HG03039 (cell line): Measurements from ENCODE around the gene ADGRG6.
"Not testable (repeated sequence)": the region's sequence is repeated elsewhere in the genome, so short reads cannot be mapped to it uniquely, and the experiment has no call there.

Experiments
- ATAC-seq: cut with Tn5 transposase; IDR thresholded peaks from one replicate; pipeline ENCODE4 v1.9.1; 2021; ENCODE audit warnings: mild to moderate bottlenecking, moderate library complexity; ENCODE audit not compliant: unreplicated experiment

The ADGRG6 gene

DNA sequence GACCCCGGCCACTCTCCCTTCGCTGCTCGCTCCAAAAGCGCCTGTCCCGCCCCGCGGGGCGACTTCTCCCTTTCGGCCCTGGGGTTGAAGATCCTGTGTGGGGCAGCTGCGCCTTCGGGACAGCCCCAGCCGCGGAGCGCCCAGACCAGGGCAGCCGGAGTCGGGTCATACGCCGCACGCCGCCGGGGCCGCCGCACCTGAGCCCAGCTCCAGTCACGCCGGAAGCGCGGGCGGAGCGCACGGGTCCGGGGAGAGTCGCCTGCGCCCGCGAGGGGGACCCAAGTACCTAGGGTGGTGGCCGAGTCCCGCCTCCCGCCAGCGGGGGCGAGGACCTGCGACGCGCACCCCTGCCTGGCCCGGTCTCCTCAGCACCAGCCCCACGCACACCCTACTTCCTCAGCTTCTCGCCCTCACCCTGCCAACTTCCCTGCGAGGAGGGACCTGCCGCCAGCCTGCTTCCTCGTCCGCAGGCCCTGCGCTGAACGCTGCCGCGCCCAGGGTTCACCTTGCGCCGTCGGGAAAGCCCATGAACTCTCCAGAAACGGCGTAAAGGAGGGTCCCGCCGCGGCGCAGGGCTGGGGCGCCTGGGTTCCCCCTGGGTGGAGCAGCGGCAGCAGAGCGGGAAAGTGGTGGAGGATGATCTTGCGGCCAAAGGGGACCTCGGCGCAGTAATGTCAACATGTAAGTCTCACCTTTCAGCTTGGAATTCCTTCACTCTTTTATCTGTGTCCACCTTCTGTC, at the start of gene ADGRG6:
ADGRG6 (plus strand) TSS at position 357 of the 741 bp plus-strand sequence; CDS start at position 680, 323 bp downstream.
- ATAC-seq: peak; percentile 72

DNA sequence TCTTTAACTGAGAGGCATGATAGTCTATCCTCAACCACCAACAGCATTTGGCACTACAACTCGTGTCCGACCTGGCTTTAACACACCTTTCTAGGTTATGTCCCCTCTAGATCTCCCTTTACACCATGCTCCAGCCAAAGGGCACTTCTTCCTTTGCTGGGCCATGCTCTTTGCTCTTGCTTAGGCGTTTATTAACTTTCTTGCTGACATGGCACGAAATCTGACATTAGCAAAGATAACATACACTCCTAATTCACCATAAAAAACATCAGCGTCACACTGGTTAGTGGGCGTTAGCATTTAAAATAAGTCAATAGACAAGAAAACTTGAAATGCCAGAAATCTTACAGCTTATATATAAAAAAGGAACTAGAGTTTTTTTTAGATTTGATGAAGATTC, 47.3 kb upstream of the ADGRG6 start:
- ATAC-seq: no peak

GRCh38 chr6:142255785-142256184, 46.0 kb upstream of the ADGRG6 start:
- no peak for ATAC-seq

GRCh38 chr6:142258305-142258704, 43.5 kb upstream of the ADGRG6 start:
- no peak for ATAC-seq

DNA sequence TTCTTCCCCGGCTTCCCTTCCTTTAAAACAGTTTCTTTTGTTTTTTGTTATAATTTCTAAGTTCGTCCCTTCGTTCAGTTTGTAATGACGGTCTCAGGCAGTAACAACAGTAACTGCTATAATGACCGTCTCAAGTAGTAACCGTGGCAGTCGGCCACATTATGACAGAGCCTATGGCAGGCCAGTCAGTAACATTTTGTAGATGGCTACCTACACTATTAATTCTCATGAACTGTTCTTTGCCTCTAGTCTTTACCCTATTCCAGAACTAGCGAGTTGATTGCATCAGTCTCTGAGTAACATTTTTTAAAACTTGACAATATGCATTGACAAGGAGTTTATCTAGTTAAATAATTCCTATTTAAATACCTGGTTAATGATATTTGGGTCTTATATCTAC, 43.0 kb upstream of the ADGRG6 start:
- no peak for ATAC-seq

DNA sequence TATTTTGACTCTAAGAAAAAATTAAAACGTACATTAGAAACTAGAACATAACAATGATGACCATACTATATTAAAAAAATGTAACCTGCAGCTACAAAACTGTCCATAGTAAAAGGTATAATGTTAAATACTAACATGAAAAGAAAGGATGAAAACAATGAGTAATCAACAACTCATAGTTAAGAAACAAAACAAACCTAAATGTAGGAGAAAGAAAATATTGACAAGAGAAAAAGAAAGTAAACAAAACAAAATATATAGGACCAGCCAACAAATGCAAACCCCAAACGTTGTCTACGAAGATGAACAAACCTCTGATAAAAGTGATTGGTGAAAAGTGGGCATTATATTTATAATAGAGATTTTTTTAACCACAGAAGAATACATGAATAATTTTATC, 41.1 kb upstream of the ADGRG6 start:
- no peak for ATAC-seq

DNA sequence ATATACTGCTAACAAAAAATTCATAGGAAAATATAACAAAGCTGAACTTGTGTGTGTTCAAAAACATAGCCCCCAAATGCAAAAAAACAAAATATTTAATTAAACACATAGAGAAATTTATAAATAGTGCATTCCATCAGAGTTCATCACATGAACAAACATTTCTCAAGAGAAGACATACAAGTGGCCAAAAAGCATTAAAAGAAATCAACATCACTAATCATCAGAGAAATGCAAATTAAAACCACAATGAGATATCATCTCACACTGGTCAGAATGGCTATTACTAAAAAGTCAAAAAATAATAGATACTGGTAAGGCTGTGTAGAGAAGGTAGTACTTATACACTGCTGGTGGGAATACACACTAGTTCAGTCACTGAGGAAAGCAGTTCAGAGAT, 39.6 kb upstream of the ADGRG6 start:
- ATAC-seq: no peak

- ATAC-seq: no peak
Observed at GRCh38 chr6:142265476-142265875, 36.3 kb upstream of the ADGRG6 start.

DNA sequence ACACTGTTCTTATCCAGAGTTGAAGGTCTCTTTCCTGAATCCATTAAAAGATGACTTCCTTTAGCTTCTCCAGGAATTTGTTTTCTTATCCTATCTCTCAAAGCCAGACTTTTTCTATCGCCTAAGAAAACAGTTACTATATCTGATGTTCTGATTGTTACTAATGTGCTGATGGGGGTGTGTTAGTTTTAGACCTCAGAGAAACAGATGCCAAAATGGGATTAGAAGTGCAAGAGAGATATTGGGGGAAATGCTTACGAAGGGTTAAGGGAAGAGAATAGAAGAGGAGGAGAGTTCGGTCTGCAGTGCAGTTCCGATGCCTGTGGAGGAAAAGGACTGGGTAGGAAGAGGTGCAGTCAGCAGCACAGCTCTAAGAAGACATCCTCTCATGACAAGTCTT, 35.7 kb upstream of the ADGRG6 start:
- ATAC-seq: no peak

DNA sequence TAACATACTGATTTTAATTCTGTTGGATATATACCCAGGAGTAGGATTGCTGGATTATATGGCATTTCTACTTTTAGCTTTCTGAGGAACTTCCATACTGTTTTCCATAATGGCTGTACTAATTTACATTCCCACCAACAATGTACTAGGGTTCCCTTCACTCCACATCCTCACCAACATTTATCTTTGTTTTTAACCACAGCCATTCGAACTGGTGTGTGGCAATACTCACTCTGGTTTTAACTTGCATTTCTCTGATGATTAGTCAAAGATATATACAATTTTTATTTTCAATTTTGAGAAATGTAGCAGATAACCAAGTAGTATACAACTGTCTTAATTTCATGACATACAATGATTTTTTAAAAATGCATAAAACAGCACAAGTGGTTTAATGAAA, 30.3 kb upstream of the ADGRG6 start:
- no peak for ATAC-seq

DNA sequence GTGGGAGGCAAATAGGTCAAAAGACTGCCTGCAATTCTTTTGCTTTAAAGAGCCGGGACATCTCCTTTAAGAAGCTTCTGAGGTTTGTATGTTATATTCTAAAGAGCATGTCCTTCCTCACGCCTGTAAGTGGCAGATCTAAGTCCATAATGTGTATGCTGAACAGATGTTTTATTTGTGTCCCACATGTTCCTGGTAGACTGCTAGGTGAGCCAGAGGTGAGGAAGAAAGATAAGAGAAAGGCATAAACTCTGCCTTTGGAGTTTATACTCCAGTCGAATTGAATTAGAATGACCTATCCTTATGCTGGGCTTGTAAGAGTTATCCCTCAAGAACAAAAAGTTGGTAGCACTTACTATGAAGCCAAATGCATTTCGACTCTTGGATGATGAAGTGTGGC, 27.2 kb upstream of the ADGRG6 start:
- no peak for ATAC-seq

GRCh38 chr6:142275236-142276006, 26.4 kb upstream of the ADGRG6 start:
- ATAC-seq: no peak

DNA sequence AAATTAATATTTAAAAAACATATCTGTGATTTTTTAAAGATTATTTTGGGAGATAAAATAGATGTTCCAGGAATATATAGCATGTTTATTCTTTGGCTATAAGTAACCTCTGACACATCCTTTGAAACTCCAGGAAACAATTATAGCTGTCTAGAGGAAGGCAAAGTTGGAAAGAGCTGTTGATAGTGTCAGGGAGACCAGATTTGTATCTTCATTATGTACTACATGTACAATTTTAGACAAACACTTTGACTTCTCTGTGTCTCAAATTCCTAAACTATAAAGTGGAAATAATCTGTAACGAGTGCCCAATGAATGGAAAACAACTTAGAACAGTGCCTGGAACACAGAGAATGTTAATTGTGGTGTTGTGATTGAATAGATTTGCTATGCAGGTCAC, 25.6 kb upstream of the ADGRG6 start:
- no peak for ATAC-seq

- ATAC-seq: no peak
Observed at GRCh38 chr6:142279350-142280180, 22.2 kb upstream of the ADGRG6 start.

DNA sequence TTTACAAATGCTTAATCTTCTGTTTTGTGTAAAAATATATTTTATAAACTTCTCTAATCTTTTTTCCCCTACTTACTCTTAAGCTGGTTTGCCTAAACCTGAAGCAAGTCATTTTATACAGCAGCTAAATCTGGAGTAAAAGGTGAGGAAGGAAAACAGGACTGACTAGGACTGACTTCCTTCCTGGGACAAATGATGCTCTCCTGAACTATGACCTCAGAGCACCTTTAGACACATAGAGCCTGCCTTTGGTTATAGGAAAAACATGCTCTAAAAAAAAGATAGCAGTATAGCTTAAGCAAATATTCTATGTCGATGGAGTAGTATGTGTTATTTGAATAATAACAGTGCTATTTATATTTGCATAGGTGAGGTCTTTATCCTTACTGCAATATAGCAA, 21.5 kb upstream of the ADGRG6 start:
- no peak for ATAC-seq

- ATAC-seq: no peak
Observed at GRCh38 chr6:142280927-142281326, 20.9 kb upstream of the ADGRG6 start.

GRCh38 chr6:142283138-142283537, 18.7 kb upstream of the ADGRG6 start:
- ATAC-seq: not testable (repeated sequence)

DNA sequence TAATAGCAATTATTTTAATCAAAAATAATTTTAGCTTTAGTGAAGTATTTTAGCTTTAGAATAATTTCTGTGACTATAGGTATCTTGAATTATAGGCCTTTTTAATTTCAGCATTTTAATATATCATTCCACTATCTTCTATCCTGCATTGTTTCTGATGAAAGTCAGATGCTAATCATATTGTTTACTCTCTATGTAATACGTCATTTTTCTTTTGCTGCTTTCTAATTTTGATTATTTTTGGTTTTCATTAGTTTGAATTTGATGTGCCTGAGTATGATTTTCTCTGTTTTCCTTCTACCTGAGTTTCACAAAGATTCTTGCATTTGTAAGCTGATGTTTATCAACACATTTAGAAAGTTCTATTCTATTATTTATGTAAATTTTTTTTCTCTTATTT, 17.4 kb upstream of the ADGRG6 start:
- ATAC-seq: no peak

DNA sequence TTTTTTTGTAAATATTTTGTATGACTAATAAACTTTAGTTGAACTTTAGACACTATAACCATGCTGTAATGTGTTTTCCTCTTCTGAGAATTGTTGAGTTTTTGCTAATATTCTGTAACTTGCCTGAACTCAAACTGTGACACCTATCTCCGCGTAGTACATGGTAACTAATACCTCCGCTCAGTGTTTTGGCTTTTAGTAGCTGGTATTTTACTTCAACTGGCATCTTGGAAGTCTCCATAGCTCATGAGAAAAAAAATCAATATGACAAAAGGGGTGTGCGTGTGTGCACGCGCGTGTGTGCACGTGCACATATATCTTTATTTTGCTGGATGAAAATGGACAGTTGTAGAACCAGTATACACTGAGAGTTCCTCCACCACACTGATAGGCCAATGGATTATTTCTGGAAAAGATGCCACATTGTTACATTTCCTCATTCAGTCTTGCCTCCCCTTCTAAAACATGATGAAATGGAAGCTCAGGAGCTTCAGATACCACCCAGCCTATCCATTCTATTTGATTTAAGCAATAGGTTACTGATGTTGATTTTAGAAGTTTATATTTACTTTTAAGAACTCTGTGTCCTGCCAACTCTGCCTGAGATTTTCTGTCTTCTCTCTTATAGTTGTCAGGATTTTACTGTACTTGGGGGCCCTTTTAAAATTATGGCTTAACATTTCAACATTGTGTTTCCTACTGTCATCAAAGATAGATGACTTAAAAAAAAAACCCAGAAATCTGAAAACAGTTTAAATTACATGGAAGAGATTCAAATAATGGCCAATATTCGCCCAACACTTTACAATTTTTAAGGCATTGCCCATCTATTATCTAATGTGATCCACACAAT, 16.3 kb upstream of the ADGRG6 start:
- ATAC-seq: no peak

- ATAC-seq: no peak
Observed at GRCh38 chr6:142286088-142286409, 15.8 kb upstream of the ADGRG6 start.

- ATAC-seq: no peak
Observed at GRCh38 chr6:142289687-142290086, 12.1 kb upstream of the ADGRG6 start.
